Measurements from ENCODE around the gene RBM47.

- TF ChIP-seq, protein P1, sequence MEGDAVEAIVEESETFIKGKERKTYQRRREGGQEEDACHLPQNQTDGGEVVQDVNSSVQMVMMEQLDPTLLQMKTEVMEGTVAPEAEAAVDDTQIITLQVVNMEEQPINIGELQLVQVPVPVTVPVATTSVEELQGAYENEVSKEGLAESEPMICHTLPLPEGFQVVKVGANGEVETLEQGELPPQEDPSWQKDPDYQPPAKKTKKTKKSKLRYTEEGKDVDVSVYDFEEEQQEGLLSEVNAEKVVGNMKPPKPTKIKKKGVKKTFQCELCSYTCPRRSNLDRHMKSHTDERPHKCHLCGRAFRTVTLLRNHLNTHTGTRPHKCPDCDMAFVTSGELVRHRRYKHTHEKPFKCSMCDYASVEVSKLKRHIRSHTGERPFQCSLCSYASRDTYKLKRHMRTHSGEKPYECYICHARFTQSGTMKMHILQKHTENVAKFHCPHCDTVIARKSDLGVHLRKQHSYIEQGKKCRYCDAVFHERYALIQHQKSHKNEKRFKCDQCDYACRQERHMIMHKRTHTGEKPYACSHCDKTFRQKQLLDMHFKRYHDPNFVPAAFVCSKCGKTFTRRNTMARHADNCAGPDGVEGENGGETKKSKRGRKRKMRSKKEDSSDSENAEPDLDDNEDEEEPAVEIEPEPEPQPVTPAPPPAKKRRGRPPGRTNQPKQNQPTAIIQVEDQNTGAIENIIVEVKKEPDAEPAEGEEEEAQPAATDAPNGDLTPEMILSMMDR (conservative IDR thresholded peaks at IDR 0.05; ENCODE audit: low read depth, low read length) = no peak
- TF ChIP-seq EZH2 (IDR thresholded peaks at IDR 0.05; ENCODE audit: borderline replicate concordance, low read depth, low read length, poor library complexity, severe bottlenecking) = no peak
Observed at GRCh38 chr4:40425799-40426574, 203.7 kb downstream of the RBM47 start.
